GM13976 (cell line): ENCODE measurements around the gene TUBB1.
A peak's percentile ranks its signal among the peaks of the same experiment; 100 is the strongest.

Source experiments
- DNase-seq: peaks from one replicate; pipeline ENCODE4 v3.0.0; 2012; ENCODE audit warnings: low spot score
- CTCF ChIP-seq: IDR thresholded peaks from 2 replicates; pipeline ENCODE4 v1.5.1; 2012; ENCODE audit warnings: borderline replicate concordance, mild to moderate bottlenecking; ENCODE audit not compliant: insufficient read depth; ENCODE audit errors: extremely low read depth, missing control alignments, control extremely low read depth
- in situ Hi-C: fragments of 300-500 bp; cut with MboI; formaldehyde crosslinking; loops from one replicate; pipeline ENCODE4 v1.12.0; 2022; ENCODE audit warnings: low sequenced_read_pairs, mixed read lengths, inconsistent platforms; ENCODE audit not compliant: unreplicated experiment

Gene TUBB1

GRCh38 chr20:59042151-59042795, 23.0 kb downstream of the TUBB1 start, which contains the start of gene PRELID3B:
PRELID3B (minus strand) TSS chr20:59042786; CDS start chr20:59042730, 56 bp downstream.
- no peak for TF ChIP-seq CTCF
- DNase-seq, result peak; percentile 55
- in situ Hi-C loops, result no loop called here

- no peak for TF ChIP-seq CTCF
- DNase-seq, result peak; percentile 99
- in situ Hi-C loops, result no loop called here
Measured at GRCh38 chr20:59042796-59043631, 23.8 kb downstream of the TUBB1 start.

- in situ Hi-C loops, result no loop called here
- no peak for TF ChIP-seq CTCF
- DNase-seq, result no peak
Measured at GRCh38 chr20:59043698-59044097, 24.5 kb downstream of the TUBB1 start.

GRCh38 chr20:59044295-59044694, 25.1 kb downstream of the TUBB1 start:
- no peak for DNase-seq
- no peak for TF ChIP-seq CTCF
- in situ Hi-C loops, result no loop called here

GRCh38 chr20:59044796-59045195, 25.6 kb downstream of the TUBB1 start:
- in situ Hi-C loops, result no loop called here
- DNase-seq, result no peak
- no peak for TF ChIP-seq CTCF

- in situ Hi-C loops, result no loop called here
- no peak for DNase-seq
- TF ChIP-seq CTCF, result no peak
Measured at GRCh38 chr20:59046862-59047261, 27.6 kb downstream of the TUBB1 start.
